ENCODE results near the gene LIX1L.

- TF ChIP-seq, protein P1, sequence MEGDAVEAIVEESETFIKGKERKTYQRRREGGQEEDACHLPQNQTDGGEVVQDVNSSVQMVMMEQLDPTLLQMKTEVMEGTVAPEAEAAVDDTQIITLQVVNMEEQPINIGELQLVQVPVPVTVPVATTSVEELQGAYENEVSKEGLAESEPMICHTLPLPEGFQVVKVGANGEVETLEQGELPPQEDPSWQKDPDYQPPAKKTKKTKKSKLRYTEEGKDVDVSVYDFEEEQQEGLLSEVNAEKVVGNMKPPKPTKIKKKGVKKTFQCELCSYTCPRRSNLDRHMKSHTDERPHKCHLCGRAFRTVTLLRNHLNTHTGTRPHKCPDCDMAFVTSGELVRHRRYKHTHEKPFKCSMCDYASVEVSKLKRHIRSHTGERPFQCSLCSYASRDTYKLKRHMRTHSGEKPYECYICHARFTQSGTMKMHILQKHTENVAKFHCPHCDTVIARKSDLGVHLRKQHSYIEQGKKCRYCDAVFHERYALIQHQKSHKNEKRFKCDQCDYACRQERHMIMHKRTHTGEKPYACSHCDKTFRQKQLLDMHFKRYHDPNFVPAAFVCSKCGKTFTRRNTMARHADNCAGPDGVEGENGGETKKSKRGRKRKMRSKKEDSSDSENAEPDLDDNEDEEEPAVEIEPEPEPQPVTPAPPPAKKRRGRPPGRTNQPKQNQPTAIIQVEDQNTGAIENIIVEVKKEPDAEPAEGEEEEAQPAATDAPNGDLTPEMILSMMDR (IDR thresholded peaks at IDR 0.05): no peak
- no peak for TF ChIP-seq POLR2A (IDR thresholded peaks at IDR 0.05)
Observed at GRCh38 chr1:145953861-145954260, 4.0 kb downstream of the LIX1L start.
